ENCODE measurements around the gene PRKCE.

PRKCE gene

GRCh38 chr2:46170611-46171350 is 519.3 kb downstream of the PRKCE start:
- no peak for DNase-seq (ENCODE audit: low spot score)

DNA sequence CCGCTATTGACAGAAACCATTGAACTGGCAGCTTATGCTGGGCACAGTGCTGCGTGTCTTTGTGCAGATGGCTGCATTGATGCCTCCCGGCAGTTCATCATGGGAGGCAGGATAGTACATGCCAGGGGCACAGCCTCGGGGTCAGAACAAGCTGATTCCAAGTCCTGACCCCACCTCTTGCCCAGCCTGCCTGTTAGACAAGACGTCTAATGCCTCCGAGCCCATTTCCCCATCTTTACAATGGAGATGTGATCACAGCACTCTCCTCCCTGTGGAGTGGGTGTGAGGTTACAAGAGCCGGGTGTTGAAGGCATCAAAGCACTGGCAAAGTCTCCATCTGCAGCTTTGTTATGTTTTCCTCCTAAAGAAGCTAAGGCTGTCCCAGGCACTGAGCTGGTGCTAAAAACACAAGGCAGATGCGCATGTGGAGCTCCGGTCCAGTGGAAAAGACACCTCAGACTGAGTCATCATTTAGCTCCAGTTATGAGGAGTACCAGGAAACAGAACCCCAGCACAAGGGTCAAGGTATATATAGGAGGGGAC is 520.0 kb downstream of the PRKCE start:
- DNase-seq (ENCODE audit: low spot score) = no peak

DNA sequence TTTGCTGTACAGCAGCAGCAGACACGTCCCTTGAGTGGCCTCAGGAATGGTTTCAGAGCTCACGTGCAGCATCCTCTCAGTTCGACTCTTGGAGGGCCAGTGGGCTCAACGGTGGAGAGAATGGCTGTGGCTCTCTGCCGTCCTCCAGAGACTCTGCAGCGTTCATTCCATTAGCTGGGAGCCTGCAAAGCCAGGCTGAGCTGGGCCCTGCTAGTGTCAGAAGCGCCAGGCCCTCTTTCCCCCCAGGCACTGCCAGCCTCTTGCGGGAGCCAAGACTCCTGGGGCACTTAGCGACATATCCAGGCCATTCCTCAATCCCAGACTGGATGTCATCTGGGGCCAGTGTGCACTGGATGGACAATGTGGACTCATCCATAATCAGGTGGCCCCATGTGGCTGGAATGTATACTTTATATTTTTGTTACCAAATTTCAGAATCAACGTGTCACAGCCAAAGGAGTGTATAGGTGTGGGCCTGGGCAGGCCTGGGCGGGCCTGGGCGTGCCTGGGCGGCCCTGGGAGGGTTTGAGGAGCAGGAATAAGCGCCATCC is 520.6 kb downstream of the PRKCE start:
- no peak for DNase-seq (ENCODE audit: low spot score)

- DNase-seq (ENCODE audit: low spot score) = no peak
Measured at GRCh38 chr2:46173030-46173429, 521.6 kb downstream of the PRKCE start.

GRCh38 chr2:46173636-46174250 is 522.3 kb downstream of the PRKCE start:
- DNase-seq (ENCODE audit: low spot score) = no peak

DNA sequence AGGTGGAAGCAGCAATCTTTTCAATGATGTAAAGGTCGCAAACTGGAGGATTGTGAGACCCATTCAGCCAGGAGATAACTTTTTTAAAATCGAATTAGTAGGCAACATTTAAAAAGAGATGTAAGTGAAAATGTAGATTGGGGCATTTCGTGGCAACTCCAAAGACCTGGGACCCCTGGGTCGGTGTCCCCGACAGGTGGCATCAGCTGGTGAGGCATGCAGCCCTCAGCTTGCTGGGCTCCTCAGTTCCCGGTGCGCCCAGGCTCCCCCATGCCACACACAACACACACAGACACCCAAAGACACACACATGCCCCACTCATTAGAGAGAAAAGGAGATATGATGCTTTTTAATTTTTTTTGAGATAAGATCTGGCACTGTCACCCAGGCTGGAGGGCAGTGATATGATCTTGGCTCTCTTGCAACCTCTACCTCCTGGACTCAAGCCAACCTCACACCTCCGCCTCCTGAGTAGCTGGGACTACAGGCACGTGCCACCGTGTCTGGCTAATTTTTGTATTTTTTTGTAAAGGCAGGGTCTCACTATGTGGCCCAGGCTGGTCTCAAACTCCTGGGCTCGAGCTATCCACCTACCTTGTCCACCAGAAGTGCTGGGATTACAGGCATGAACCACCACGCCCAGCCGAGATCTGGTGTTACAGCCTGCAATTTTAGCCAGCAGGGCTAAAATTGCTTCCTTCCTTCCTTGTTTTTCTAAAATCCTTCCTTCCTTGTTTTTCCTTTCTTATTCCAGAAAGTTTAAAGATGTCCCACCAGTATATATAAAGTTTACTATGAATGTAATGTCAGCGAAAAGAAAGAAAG is 523.1 kb downstream of the PRKCE start:
- DNase-seq (ENCODE audit: low spot score) = no peak

- DNase-seq (ENCODE audit: low spot score) = no peak
Measured at GRCh38 chr2:46175419-46175818, 523.9 kb downstream of the PRKCE start.

DNA sequence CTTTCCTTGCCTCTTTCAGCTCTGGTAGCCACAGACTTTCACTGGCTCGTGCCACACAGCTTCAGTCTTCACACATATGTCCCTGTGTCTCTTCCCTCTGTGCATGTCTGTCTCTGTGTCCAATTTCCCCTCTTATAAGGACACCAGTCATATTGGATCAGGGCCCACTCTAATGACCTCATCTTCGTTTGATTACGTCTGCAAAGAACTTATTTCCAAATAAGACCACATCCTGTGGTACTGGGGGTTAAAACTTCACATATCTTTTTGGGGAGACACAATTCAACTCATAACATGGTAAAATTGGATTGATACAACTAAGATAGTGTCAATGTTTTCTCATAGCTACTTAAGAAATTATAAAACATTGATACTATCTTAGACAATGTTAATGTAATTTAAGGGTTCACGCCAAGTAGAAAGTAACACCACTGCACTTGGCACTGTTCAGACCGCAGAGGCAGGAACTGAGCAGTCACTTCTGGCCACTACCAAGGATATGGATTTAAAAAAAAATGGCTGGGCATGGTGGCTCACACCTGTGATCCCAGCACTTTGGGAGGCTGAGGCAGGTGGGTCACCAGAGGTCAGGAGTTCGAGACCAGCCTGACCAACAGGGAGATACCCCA is 526.1 kb downstream of the PRKCE start:
- no peak for DNase-seq (ENCODE audit: low spot score)

GRCh38 chr2:46179037-46179621 is 527.7 kb downstream of the PRKCE start:
- no peak for DNase-seq (ENCODE audit: low spot score)

DNA sequence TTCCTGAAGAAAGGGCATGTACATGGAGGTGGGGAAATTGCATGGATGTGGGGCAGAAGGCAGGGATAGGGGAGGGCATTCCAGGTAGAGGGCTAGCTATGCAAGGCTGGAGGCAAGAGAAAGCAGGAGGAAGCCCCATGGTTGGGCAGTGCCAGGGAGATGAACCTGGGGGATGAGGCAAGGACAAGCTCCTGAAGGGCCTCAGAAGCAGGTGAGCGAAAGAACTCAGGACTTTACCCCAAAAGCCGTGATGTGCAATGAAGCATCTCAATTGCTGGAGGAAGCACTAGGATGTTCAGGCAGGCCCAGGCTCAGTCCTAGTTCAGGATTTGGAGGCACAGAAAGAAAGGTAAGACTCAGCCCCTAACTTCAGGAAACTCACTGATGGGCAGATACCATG is 528.7 kb downstream of the PRKCE start:
- no peak for DNase-seq (ENCODE audit: low spot score)

GRCh38 chr2:46181306-46181705 is 529.8 kb downstream of the PRKCE start:
- DNase-seq (ENCODE audit: low spot score) = no peak

DNA sequence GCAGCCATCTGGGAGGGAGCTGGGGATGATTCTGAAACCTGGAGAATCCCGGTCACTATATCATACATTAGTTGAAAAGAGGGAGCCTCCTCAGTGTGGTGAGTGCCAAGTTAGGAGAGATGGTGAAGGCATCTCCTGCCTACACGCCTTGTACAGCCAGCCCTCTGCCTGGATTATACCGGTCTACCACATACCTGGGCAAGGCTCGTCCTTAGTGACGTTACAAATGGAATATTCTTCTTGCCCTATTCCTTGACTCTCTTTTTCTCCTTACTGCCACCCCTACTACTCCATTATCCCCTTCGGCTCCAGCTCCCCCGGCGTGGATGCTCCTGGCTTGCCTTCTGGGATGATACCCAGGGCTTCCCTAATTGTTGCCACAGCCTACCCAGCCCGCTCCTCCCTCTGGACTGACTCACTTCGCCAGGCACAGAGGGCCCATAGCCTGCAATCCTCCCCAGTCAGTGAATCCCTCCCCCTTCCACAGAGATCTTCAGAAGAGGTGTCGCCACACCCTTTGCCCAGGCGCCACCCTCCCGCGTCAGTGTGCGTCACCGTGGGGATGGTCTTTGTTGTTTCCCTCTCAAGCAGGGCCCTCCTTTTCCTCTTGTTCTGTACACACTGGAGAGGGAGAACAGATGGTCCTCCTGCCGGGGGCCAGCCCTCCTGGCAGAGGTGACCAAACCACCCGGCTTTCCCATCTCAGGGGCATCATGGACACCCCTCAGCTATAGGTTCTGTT is 530.5 kb downstream of the PRKCE start:
- DNase-seq (ENCODE audit: low spot score) = no peak

DNA sequence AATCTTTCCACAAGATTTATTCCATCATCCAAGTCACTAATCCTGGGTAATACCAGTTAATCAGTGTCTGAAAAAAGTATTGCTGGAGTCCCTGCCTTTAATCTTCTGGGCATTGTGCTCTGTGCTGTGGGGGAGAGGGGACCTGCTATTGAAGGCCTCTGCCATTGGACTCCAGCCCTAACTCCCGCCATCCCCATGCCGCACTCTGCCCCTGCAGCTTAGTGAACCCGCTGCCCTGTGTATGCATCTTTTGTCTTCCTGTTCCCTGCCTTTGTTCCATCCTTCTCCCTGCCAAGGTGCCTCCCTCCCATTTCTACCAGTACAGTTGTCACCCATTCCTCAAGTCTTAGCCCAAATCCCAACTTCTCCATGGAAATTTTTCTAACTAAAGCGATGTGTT is 532.0 kb downstream of the PRKCE start:
- no peak for DNase-seq (ENCODE audit: low spot score)

DNA sequence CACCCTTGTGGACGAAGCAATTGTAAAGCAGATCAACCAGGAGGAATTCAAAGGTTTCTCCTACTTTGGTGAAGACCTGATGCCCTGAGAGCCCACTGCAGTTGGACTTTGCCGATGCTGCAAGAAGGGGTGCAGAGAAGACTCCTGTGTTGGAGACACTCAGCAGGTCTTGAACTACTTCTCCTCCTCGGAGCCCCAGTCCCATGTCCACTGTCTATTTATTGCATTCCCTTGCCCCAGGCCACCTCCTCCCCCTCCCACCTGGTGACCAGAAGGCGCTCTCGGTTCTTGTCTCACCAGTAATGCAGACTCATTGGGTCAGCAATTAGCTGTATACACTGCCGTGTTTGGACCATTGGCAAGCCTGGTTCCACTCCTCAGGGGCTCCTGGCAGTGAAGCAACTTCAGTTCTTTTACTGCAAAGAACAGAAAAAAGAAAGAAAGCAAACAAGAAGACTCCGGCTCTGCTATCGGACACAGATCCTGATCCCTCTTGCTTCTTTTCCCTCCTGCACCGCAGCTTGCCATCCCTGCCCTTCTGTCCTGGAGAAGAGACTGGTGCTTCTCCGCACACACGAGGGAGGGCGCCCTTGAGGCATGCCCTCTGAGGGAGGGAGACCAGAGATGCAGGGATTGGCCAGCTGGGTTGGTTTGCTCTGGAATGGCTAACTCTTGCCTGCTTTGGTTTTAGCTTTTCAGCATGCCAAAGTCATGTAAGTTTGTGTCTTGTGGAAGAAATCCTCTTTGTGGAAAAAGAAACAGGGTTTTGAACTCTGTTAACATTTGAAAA is 533.5 kb downstream of the PRKCE start:
- no peak for DNase-seq (ENCODE audit: low spot score)

DNA sequence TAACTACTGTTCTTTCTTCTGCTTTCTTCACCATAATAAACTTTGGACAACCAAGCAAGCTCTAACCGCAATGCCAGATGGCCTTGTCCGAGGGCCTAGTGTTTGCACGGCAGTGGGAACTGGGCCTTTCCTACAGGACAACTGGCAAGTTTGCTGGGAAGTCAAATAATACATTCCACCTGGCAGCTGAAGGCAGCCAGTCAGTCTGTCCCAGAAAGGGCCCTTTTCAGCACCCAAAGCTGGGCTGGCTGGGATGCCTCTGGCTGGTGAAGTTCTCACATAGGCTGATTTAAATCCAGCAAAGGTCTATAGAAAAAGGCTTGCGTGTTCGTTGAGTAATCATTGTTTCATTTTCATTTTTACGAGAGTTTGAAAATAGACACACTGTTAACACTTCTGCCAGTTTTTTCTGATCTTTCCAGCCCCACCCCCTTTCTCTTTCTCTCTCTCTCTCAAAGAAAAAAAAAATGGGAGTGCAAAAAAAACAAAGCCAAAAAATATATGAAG is 535.7 kb downstream of the PRKCE start:
- DNase-seq (ENCODE audit: low spot score) = no peak

GRCh38 chr2:46188041-46188716 is 536.7 kb downstream of the PRKCE start:
- no peak for DNase-seq (ENCODE audit: low spot score)

- no peak for DNase-seq (ENCODE audit: low spot score)
Measured at GRCh38 chr2:46193356-46193755, 541.9 kb downstream of the PRKCE start.

- no peak for DNase-seq (ENCODE audit: low spot score)
Measured at GRCh38 chr2:46193855-46194254, 542.4 kb downstream of the PRKCE start.

DNA sequence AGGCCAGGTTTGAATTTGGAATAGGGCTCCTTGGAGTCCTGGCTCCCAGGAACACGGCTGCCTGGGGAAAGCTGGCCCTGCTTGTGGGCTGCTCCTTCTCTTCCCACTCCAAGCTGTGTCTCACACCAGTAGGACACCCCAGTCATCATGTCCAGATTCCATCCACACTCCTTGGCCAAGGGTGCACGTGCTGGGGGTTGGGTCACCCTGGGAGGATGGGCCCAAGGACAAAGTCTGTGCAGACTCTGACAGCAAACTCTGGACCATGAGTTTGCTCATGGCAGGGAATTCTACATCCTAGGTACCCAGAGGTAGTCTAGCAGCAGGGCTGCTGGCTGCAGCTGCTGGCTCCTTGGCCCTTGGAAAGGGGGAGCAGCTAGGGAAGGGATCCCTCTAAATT is 543.4 kb downstream of the PRKCE start:
- no peak for DNase-seq (ENCODE audit: low spot score)

Measured in germinal center (tissue), 1 donor.